SK-N-SH treated with all-trans-retinoic acid at 6 μM for 48 hours (cell line): ENCODE results near the gene OR13J1.

Source experiments
- GLIS3 ChIP-seq: fragments of 250-450 bp; sonication (Bioruptor Pico); IDR thresholded peaks from 2 replicates; pipeline ENCODE4 v1.5.0; 2020; ENCODE audit warnings: mild to moderate bottlenecking, moderate library complexity
- ISL1 ChIP-seq: fragments of 250-450 bp; sonication (Bioruptor Pico); IDR thresholded peaks from 2 replicates; pipeline ENCODE4 v2.1.2; 2022; ENCODE audit warnings: mild to moderate bottlenecking, moderate library complexity
- OSR1 ChIP-seq: fragments of 250-450 bp; sonication (Bioruptor Pico); IDR thresholded peaks from 2 replicates; pipeline ENCODE4 v1.8.0; 2022; ENCODE audit warnings: moderate library complexity, mild to moderate bottlenecking, inconsistent platforms
- RARB ChIP-seq: fragments of 250-450 bp; sonication (Bioruptor Pico); IDR thresholded peaks from 2 replicates; pipeline ENCODE4 v1.8.0; 2021; ENCODE audit warnings: mild to moderate bottlenecking, moderate library complexity
- TCF4 ChIP-seq: fragments of 250-450 bp; sonication (Bioruptor Pico); IDR thresholded peaks from 2 replicates; pipeline ENCODE4 v1.8.0; 2021; ENCODE audit warnings: mild to moderate bottlenecking, moderate library complexity, borderline replicate concordance
- ZC3H10 ChIP-seq: fragments of 250-450 bp; sonication (Bioruptor Pico); IDR thresholded peaks from 2 replicates; pipeline ENCODE4 v1.5.1; 2021; ENCODE audit warnings: mild to moderate bottlenecking, moderate library complexity
- ZNF565 ChIP-seq: fragments of 450-650 bp; formaldehyde crosslinking; conservative IDR thresholded peaks from 2 replicates; pipeline ENCODE4 v1.5.0; 2020; ENCODE audit warnings: low read depth, mild to moderate bottlenecking, moderate library complexity
- ZNF8 ChIP-seq: fragments of 450-650 bp; formaldehyde crosslinking; IDR thresholded peaks from 2 replicates; pipeline ENCODE4 v1.5.0; 2020; ENCODE audit warnings: mild to moderate bottlenecking, moderate library complexity
- TF ChIP-seq, protein P1 (sequence below): fragments of 250-450 bp; sonication (Bioruptor Pico); IDR thresholded peaks from 2 replicates; pipeline ENCODE4 v1.8.0; 2020; ENCODE audit warnings: mild to moderate bottlenecking, moderate library complexity, borderline replicate concordance
- TF ChIP-seq, protein P2 (sequence below): fragments of 250-450 bp; sonication (Bioruptor Pico); IDR thresholded peaks from 2 replicates; pipeline ENCODE4 v1.5.1; 2020; ENCODE audit warnings: low read depth, mild to moderate bottlenecking, moderate library complexity

DNA sequence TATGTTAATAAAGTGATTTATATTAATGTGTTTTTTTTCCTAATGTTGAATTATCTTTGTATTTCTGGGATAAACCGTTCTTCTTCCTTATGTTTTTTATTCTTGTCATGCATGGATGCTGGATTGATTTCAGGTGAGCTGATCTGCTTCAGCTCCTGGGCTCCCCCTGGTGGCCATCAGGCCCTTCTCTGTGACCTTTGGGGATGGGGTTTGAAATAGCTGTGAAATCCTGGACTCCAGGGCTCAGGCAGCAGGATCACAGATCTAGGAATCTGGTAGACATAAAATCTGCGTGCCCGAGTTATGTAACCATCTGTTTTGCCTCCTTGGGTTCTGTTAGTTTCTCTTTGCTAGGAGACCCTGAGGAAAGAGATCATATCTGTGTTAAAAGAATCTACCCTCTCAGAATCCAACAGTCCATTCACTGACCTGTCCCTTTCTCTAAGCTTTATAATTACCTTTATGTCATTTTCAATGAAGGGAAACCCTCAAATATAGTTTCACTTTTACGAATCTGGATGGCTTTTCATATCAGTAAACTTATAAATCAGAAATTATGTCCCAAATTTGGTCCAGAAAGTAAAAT lies 12.2 kb upstream of the OR13J1 start:
- TF ChIP-seq, protein P1, sequence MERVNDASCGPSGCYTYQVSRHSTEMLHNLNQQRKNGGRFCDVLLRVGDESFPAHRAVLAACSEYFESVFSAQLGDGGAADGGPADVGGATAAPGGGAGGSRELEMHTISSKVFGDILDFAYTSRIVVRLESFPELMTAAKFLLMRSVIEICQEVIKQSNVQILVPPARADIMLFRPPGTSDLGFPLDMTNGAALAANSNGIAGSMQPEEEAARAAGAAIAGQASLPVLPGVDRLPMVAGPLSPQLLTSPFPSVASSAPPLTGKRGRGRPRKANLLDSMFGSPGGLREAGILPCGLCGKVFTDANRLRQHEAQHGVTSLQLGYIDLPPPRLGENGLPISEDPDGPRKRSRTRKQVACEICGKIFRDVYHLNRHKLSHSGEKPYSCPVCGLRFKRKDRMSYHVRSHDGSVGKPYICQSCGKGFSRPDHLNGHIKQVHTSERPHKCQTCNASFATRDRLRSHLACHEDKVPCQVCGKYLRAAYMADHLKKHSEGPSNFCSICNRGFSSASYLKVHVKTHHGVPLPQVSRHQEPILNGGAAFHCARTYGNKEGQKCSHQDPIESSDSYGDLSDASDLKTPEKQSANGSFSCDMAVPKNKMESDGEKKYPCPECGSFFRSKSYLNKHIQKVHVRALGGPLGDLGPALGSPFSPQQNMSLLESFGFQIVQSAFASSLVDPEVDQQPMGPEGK (CRISPR knock-in tag): no peak
- TF ChIP-seq, protein P2, sequence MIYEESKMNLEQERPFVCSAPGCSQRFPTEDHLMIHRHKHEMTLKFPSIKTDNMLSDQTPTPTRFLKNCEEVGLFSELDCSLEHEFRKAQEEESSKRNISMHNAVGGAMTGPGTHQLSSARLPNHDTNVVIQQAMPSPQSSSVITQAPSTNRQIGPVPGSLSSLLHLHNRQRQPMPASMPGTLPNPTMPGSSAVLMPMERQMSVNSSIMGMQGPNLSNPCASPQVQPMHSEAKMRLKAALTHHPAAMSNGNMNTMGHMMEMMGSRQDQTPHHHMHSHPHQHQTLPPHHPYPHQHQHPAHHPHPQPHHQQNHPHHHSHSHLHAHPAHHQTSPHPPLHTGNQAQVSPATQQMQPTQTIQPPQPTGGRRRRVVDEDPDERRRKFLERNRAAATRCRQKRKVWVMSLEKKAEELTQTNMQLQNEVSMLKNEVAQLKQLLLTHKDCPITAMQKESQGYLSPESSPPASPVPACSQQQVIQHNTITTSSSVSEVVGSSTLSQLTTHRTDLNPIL: no peak
- TF ChIP-seq ZC3H10 (CRISPR knock-in tag) (no peak), OSR1 (no peak), ISL1 (CRISPR knock-in tag) (no peak), RARB (CRISPR knock-in tag) (no peak), TCF4 (CRISPR knock-in tag) (no peak), ZNF8 (CRISPR knock-in tag) (no peak), ZNF565 (CRISPR knock-in tag) (no peak), GLIS3 (no peak)
